ENCODE data around the gene KDM4B. TPM values are rescaled to one million over a fixed set of nuclear protein-coding genes. Genes with fewer than 3 reads are reported as not detected.

The KDM4B gene
- total RNA-seq, 1 donor from 2014 or later = 153 TPM

GRCh38 chr19:5115771-5116202, 146.9 kb downstream of the KDM4B start:
- Mint-ChIP-seq H3K9me3 (ENCODE audit: unreplicated experiment) (peaks cover 21% of the 10 kb centered on the region), H3K27ac (ENCODE audit: unreplicated experiment) (no peak overlapping the region), H3K4me1 (ENCODE audit: low read depth, unreplicated experiment) (peaks cover 30% of the 10 kb centered on the region), H3K27me3 (ENCODE audit: unreplicated experiment) (peaks cover 23% of the 10 kb centered on the region), H3K36me3 (ENCODE audit: unreplicated experiment) (peaks cover 9% of the 10 kb centered on the region), H3K4me3 (ENCODE audit: unreplicated experiment) (no peak overlapping the region)
- DNase-seq = no peak
- TF ChIP-seq, protein P1, sequence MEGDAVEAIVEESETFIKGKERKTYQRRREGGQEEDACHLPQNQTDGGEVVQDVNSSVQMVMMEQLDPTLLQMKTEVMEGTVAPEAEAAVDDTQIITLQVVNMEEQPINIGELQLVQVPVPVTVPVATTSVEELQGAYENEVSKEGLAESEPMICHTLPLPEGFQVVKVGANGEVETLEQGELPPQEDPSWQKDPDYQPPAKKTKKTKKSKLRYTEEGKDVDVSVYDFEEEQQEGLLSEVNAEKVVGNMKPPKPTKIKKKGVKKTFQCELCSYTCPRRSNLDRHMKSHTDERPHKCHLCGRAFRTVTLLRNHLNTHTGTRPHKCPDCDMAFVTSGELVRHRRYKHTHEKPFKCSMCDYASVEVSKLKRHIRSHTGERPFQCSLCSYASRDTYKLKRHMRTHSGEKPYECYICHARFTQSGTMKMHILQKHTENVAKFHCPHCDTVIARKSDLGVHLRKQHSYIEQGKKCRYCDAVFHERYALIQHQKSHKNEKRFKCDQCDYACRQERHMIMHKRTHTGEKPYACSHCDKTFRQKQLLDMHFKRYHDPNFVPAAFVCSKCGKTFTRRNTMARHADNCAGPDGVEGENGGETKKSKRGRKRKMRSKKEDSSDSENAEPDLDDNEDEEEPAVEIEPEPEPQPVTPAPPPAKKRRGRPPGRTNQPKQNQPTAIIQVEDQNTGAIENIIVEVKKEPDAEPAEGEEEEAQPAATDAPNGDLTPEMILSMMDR (IDR thresholded peaks at IDR 0.05; ENCODE audit: partially characterized antibody, unreplicated experiment) = no peak

- Mint-ChIP-seq H3K36me3 (ENCODE audit: unreplicated experiment) (peaks cover 9% of the 10 kb centered on the region), H3K9me3 (ENCODE audit: unreplicated experiment) (peaks cover 21% of the 10 kb centered on the region), H3K4me3 (ENCODE audit: unreplicated experiment) (peak overlapping the region; percentile 61), H3K27ac (ENCODE audit: unreplicated experiment) (peak overlapping the region; percentile 62), H3K4me1 (ENCODE audit: low read depth, unreplicated experiment) (peaks cover 33% of the 10 kb centered on the region), H3K27me3 (ENCODE audit: unreplicated experiment) (peaks cover 24% of the 10 kb centered on the region)
- DNase-seq = no peak
- TF ChIP-seq, protein P1 (IDR thresholded peaks at IDR 0.05; ENCODE audit: partially characterized antibody, unreplicated experiment) = no peak
These were observed 147.4 kb downstream of the KDM4B start for GRCh38 chr19:5116292-5116691.

DNA sequence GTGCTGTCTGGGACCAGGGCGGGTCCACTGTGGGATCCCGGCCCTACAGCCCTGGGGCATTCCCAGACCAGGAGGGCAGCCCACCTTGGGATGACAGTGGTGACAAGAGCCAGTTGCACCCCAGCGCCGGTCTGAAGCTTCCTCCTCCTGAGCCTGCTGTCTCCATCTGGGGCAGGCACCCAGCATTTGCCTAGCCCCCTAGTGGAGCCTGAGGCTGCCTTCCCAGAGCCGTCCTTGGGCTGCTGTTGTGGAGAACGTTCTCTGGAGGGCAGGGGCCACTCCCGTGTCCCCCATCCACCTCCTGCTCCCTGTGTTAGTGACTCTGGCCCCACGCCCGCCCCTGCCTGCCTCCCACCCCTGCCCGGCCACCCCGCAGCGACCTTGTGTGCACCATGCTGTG, 148.5 kb downstream of the KDM4B start:
- H3K36me3 Mint-ChIP-seq (ENCODE audit: unreplicated experiment) = peaks cover 9% of the 10 kb centered on the region
- peaks cover 30% of the 10 kb centered on the region for H3K27me3 Mint-ChIP-seq (ENCODE audit: unreplicated experiment)
- H3K27ac Mint-ChIP-seq (ENCODE audit: unreplicated experiment) = no peak overlapping the region
- no peak for DNase-seq
- no peak overlapping the region for H3K4me3 Mint-ChIP-seq (ENCODE audit: unreplicated experiment)
- peaks cover 32% of the 10 kb centered on the region for H3K4me1 Mint-ChIP-seq (ENCODE audit: low read depth, unreplicated experiment)
- TF ChIP-seq, protein P1 (IDR thresholded peaks at IDR 0.05; ENCODE audit: partially characterized antibody, unreplicated experiment) = no peak
- H3K9me3 Mint-ChIP-seq (ENCODE audit: unreplicated experiment) = peaks cover 21% of the 10 kb centered on the region

- H3K9me3 Mint-ChIP-seq (ENCODE audit: unreplicated experiment) = peaks cover 20% of the 10 kb centered on the region
- peak overlapping the region; percentile 48 for H3K27ac Mint-ChIP-seq (ENCODE audit: unreplicated experiment)
- H3K36me3 Mint-ChIP-seq (ENCODE audit: unreplicated experiment) = peaks cover 9% of the 10 kb centered on the region
- peak overlapping the region; percentile 42 for H3K4me3 Mint-ChIP-seq (ENCODE audit: unreplicated experiment)
- DNase-seq = no peak
- peaks cover 28% of the 10 kb centered on the region for H3K4me1 Mint-ChIP-seq (ENCODE audit: low read depth, unreplicated experiment)
- peaks cover 30% of the 10 kb centered on the region for H3K27me3 Mint-ChIP-seq (ENCODE audit: unreplicated experiment)
- TF ChIP-seq, protein P1 (IDR thresholded peaks at IDR 0.05; ENCODE audit: partially characterized antibody, unreplicated experiment) = no peak
These were observed 149.1 kb downstream of the KDM4B start for GRCh38 chr19:5118026-5118425.

DNA sequence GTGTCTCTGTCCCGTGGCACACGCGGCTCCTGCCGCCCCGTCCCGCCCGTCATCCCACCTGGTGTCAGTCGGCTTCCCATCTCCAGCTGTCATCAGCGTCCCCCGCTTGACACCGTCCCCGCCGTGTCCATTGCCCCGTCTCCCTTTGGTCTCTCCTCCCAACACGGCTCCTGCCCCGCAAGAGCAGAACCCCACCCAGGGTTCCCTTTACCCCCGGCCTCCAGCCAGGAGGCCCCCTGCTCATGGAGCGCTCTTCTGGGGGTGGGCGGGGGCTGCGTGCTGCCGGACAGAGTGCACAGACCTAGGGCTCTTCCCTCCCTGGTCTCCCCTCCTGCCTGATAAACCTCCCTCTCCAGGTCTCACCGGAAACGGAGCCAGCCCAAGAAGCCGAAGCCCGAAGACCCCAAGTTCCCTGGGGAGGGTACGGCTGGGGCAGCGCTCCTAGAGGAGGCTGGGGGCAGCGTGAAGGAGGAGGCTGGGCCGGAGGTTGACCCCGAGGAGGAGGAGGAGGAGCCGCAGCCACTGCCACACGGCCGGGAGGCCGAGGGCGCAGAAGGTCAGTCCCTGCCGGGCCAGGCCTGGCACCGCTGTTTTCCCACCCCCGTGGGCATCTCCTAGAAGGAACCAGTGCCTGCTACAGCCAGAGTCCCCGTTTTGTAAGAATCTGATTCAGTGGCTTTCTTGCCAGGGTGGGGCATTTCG, 150.5 kb downstream of the KDM4B start:
- Mint-ChIP-seq H3K27ac (ENCODE audit: unreplicated experiment) (peak overlapping the region; percentile 48), H3K27me3 (ENCODE audit: unreplicated experiment) (peaks cover 34% of the 10 kb centered on the region)

More for the DNA sequence above, 150.5 kb downstream of the KDM4B start:
- H3K9me3 Mint-ChIP-seq (ENCODE audit: unreplicated experiment) = peaks cover 24% of the 10 kb centered on the region
- H3K4me1 Mint-ChIP-seq (ENCODE audit: low read depth, unreplicated experiment) = peaks cover 31% of the 10 kb centered on the region
- peaks cover 9% of the 10 kb centered on the region for H3K36me3 Mint-ChIP-seq (ENCODE audit: unreplicated experiment)
- no peak for DNase-seq
- H3K4me3 Mint-ChIP-seq (ENCODE audit: unreplicated experiment) = no peak overlapping the region
- TF ChIP-seq, protein P1 (IDR thresholded peaks at IDR 0.05; ENCODE audit: partially characterized antibody, unreplicated experiment) = no peak

Measured in glutamatergic neuron (in vitro differentiated cells).